Glutamatergic neuron (in vitro differentiated cells): Measurements from ENCODE around the gene DNASE2B. TPM values are rescaled to one million over a fixed set of nuclear protein-coding genes. Genes with fewer than 3 reads are reported as not detected.

Experiments used
- DNase-seq: peaks from one replicate; pipeline ENCODE4 v3.0.0; 2022
- H3K27ac Mint-ChIP-seq: one replicate; pipeline ENCODE4 v1.8.0; 2020; ENCODE audit warnings: mild to moderate bottlenecking, mixed read lengths, inconsistent platforms; ENCODE audit not compliant: unreplicated experiment
- H3K27me3 Mint-ChIP-seq: one replicate; pipeline ENCODE4 v1.8.0; 2020; ENCODE audit warnings: mild to moderate bottlenecking, moderate library complexity, mixed read lengths, inconsistent platforms; ENCODE audit not compliant: unreplicated experiment
- H3K36me3 Mint-ChIP-seq: one replicate; pipeline ENCODE4 v1.8.0; 2020; ENCODE audit warnings: mild to moderate bottlenecking, mixed read lengths, inconsistent platforms; ENCODE audit not compliant: unreplicated experiment
- H3K4me1 Mint-ChIP-seq: one replicate; pipeline ENCODE4 v1.8.0; 2020; ENCODE audit warnings: mild to moderate bottlenecking, low read depth, mixed read lengths, inconsistent platforms; ENCODE audit not compliant: unreplicated experiment
- H3K4me3 Mint-ChIP-seq: one replicate; pipeline ENCODE4 v1.8.0; 2020; ENCODE audit warnings: mild to moderate bottlenecking, mixed read lengths, inconsistent platforms; ENCODE audit not compliant: unreplicated experiment
- H3K9me3 Mint-ChIP-seq: one replicate; pipeline ENCODE4 v1.8.0; 2020; ENCODE audit warnings: mild to moderate bottlenecking, moderate library complexity, mixed read lengths, inconsistent platforms; ENCODE audit not compliant: unreplicated experiment
- total RNA-seq: library from RNA; stranded (reverse); fragmentation: NEBNext Ultra II Directional; extraction: Animal tissue kit (Norgen Biotek cat#: 25700); gene quantifications from one replicate; pipeline ENCODE4 v1.2.1, GENCODE V29; 2021; ENCODE audit not compliant: unreplicated experiment
- TF ChIP-seq, protein P1 (sequence below): fragments of 200-600 bp; sonication (generic); IDR thresholded peaks from one replicate; pipeline ENCODE4 v1.5.0; 2021; ENCODE audit not compliant: partially characterized antibody, unreplicated experiment

The DNASE2B gene
- total RNA-seq, 1 donor from 2014 or later: not detected

DNA sequence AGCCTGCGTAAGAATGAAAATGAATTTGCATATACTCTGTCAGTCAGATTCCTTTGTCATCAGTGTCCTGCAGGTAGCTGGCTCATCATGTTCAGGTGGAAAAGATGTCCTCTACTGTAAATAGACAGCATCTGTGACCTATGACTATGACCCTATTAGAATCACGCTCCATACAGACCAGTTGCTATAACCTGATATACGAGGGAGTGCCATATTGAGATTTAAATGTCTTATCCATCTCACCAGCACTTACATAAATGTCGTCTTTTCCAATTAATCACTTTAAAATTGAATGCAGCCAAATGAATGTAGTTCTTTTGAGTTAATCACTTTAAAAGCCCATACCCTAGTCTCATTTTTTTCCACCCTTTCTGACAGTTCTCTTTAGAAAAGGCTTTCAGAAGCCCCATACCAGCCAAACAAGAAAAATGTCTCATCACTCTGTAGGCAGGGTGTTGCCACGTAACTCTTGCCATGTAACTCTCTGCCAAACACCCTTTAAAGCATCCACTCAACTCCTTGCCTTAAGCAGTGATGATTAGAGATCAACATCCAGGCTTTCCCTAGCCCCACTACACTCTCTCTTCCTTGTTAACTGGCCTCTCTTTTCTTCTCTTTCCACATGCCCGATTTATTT is 26.3 kb downstream of the DNASE2B start:
- Mint-ChIP-seq H3K9me3 (no peaks in the 10 kb centered on the region), H3K27me3 (no peaks in the 10 kb centered on the region), H3K4me1 (no peaks in the 10 kb centered on the region), H3K27ac (no peak overlapping the region), H3K36me3 (no peaks in the 10 kb centered on the region), H3K4me3 (no peak overlapping the region)
- TF ChIP-seq, protein P1, sequence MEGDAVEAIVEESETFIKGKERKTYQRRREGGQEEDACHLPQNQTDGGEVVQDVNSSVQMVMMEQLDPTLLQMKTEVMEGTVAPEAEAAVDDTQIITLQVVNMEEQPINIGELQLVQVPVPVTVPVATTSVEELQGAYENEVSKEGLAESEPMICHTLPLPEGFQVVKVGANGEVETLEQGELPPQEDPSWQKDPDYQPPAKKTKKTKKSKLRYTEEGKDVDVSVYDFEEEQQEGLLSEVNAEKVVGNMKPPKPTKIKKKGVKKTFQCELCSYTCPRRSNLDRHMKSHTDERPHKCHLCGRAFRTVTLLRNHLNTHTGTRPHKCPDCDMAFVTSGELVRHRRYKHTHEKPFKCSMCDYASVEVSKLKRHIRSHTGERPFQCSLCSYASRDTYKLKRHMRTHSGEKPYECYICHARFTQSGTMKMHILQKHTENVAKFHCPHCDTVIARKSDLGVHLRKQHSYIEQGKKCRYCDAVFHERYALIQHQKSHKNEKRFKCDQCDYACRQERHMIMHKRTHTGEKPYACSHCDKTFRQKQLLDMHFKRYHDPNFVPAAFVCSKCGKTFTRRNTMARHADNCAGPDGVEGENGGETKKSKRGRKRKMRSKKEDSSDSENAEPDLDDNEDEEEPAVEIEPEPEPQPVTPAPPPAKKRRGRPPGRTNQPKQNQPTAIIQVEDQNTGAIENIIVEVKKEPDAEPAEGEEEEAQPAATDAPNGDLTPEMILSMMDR: no peak
- DNase-seq: no peak

DNA sequence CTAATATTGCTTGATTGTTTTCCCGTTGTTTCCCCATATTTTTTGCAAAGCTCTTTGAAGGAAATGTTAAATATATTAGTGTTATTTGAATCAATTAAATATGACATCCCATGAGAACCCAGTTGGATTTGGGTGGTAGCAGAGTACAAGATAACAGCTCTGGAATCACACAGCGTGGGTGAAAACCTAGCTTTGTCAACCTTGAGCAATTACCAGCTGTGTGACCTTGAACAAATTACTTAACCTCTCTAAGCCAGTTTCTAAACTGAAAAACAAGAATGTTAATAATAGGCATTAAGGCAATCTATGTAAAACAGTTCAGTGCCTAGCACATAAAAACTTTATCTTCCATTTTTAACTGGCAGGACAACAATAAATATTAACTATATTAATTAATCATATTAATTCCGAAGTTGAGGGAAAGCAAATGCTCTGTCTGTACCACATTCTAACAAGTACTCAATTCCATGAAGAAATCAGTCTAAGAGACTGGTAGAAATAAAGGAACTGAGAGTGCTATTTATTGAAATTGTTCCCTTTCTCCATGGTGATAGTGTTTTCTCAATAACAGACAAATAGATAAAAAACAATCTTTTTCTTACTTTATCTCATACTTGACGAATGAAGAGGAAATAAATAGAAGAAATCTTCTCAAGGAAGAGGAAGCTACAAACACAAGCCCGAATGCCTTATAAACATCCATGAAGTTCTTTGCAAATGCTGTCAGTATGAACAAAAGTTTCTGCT is 27.0 kb downstream of the DNASE2B start:
- Mint-ChIP-seq H3K27me3 (no peaks in the 10 kb centered on the region), H3K4me3 (no peak overlapping the region), H3K36me3 (no peaks in the 10 kb centered on the region), H3K4me1 (no peaks in the 10 kb centered on the region), H3K9me3 (no peaks in the 10 kb centered on the region), H3K27ac (no peak overlapping the region)
- TF ChIP-seq, protein P1: no peak
- no peak for DNase-seq

DNA sequence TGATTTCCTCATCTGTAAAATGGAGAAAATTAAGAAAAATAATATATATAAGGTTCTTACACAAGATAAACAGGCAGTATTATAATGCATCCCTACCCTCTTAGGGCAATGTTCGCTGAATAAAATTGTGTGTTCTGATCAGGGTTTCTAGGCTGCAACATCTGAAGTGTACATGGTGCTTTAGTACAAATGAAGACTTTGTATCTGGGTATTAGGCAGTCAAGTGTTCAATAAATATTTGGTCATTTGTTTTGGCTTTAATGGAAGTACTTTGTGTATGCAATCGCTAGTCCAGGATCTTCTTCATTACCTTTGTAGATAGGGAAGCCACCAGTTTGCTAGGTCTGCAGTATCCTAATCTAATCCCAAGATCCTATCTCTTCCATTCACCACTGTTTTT is 28.1 kb downstream of the DNASE2B start:
- H3K9me3 Mint-ChIP-seq: no peaks in the 10 kb centered on the region
- DNase-seq: no peak

DNA sequence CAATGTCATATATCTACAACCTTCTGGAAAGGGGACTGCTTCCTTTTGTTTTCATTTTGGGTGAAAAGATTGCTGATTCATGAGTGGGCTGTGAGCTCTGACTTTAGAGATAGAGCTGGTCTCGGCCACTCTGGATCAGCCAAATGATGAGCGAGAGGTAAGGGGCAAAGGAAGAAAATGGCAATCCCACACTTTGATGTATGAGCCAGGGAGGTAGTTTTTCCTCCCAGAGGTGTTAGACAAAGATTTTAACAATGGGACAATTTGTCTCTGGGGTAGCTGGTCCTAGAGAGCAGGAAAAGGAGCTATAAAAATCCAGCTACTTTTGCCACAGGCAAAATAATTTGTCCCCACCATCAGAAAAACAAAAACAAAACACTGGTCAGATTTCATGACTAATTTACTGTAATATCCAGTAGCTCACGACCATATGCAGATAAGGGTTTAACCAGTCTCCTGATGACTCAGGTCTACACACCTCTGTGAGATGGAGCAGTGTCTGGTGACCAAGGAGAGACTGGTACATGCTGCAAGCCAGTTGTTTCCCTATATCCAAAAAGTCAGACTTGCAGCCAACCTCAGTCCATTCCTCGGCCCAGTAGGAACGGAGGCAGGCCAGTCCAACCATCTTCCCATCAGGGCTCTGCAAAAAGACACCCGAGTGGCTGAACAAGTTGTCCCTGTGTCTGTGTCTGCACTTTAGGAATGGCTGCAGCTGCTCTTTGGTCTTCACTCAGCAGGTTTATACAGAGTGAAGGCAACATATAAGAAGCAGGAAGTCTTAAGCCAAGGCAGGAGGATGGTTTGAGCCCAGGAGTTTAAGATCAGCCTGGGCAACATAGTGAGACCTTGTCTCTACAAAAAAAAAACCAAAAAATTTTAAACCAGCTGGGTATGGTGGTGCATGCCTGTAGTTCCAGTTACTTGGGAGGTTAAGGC is 29.2 kb downstream of the DNASE2B start:
- TF ChIP-seq, protein P1: no peak
- Mint-ChIP-seq H3K27ac (no peak overlapping the region), H3K9me3 (no peaks in the 10 kb centered on the region), H3K4me1 (no peaks in the 10 kb centered on the region), H3K4me3 (no peak overlapping the region), H3K36me3 (no peaks in the 10 kb centered on the region), H3K27me3 (no peaks in the 10 kb centered on the region)
- DNase-seq: no peak

More for the DNA sequence above, 28.1 kb downstream of the DNASE2B start:
- no peaks in the 10 kb centered on the region for H3K27me3 Mint-ChIP-seq
- H3K27ac Mint-ChIP-seq: no peak overlapping the region
- H3K4me3 Mint-ChIP-seq: no peak overlapping the region
- TF ChIP-seq, protein P1: no peak
- no peaks in the 10 kb centered on the region for H3K4me1 Mint-ChIP-seq
- H3K36me3 Mint-ChIP-seq: no peaks in the 10 kb centered on the region
